ENCODE data around the gene CUL3. TPM values are rescaled to one million over a fixed set of nuclear protein-coding genes. Genes with fewer than 3 reads are reported as not detected.
"Not testable (repeated sequence)": the region's sequence is repeated elsewhere in the genome, so short reads cannot be mapped to it uniquely, and the experiment has no call there.

CUL3 gene
- total RNA-seq, 1 experiment from 2014 or later, result 95.7 TPM

DNA sequence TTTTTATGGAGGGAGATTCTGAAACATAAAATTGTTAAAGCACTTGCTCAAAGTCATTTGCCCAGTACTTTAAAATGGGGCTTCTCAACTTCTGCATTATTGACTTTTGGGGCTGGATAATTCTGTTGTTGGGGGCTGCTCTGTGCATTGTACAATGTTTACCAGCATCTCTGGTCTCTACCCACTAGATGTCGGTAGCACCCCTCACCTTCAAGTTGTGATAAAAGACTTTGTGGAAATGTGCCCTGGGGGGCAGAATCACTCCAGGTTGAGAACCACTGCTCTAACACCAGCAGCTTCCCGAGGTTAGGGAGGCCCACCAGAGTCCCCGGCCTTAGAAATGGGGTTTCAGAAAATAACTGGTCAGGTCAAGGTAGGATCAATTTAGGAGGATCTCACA is 26.8 kb upstream of the CUL3 start:
- Histone ChIP-seq H3K36me3 (ENCODE audit: control insufficient read depth in 1 of 2, insufficient read depth in 2 of 2, low read length in 2 of 2) (no peaks in the 10 kb centered on the region), H3K9me2 (ENCODE audit: insufficient read depth) (no peaks in the 10 kb centered on the region), H3K27ac (ENCODE audit: low read depth, low read length) (no peak overlapping the region), H4K20me1 (ENCODE audit: insufficient read depth) (no peaks in the 10 kb centered on the region), H3K4me2 (ENCODE audit: low read length) (no peak overlapping the region), H3K9me3 (ENCODE audit: control insufficient read depth in 1 of 2, insufficient read depth in 1 of 2, low read depth in 1 of 2, low read length in 2 of 2) (no peaks in the 10 kb centered on the region), H3K79me2 (ENCODE audit: insufficient read depth, low read length) (no peaks in the 10 kb centered on the region), H2AFZ (ENCODE audit: low read depth, low read length, poor library complexity, severe bottlenecking) (peak overlapping the region; percentile 52), H3K4me1 (ENCODE audit: control insufficient read depth in 1 of 2, insufficient read depth in 2 of 2, low read length in 2 of 2) (no peaks in the 10 kb centered on the region), H3K4me3 (replicated peaks in 1 of 2; ENCODE audit: low read depth in 1 of 2, low read length in 2 of 2) (no peak overlapping the region), H3K27me3 (ENCODE audit: insufficient read depth, low read length) (no peaks in the 10 kb centered on the region), H3K9ac (ENCODE audit: low read length) (no peak overlapping the region)
- ChIA-PET CTCF (no interaction called here), POLR2A (no interaction called here), RAD21 (ENCODE audit: low non-redundant PET in 1 of 2, low total read pairs in 2 of 2, uncharacterized antibody in 2 of 2, unreplicated experiment in 2 of 2) (no interaction called here)
- no TSS peak for BruUV-seq (replicated peaks)
- TF ChIP-seq CTCF (IDR thresholded peaks at IDR 0.05 in 2 of 3, conservative IDR thresholded peaks at IDR 0.05 in 1 of 3; ENCODE audit: borderline replicate concordance in 1 of 3, insufficient read depth in 1 of 3, low read depth in 2 of 3, low read length in 2 of 3) (peak; percentile 44 to 76 (median 46)), CEBPB (IDR thresholded peaks at IDR 0.05; ENCODE audit: low read depth) (no peak), JUND (IDR thresholded peaks at IDR 0.05) (no peak), RAD21 (IDR thresholded peaks at IDR 0.05; ENCODE audit: low read depth) (peak; percentile 62)
- peak; percentile 85 for ATAC-seq
- DNase-seq (ENCODE audit: low read depth, low spot score), result no peak
- intact Hi-C loops (cut with micrococcal nuclease), result loop anchor here (1.0 kb wide), 1 partner anchor 166 kb away; no protein-coding TSS in a partner anchor

GRCh38 chr2:224608104-224608503 is 22.9 kb upstream of the CUL3 start:
- ChIA-PET CTCF (no interaction called here), POLR2A (no interaction called here), RAD21 (ENCODE audit: low non-redundant PET in 1 of 2, low total read pairs in 2 of 2, uncharacterized antibody in 2 of 2, unreplicated experiment in 2 of 2) (no interaction called here)
- DNase-seq (ENCODE audit: low read depth, low spot score), result no peak
- no peaks in the 10 kb centered on the region for H3K9me3 ChIP-seq (ENCODE audit: control insufficient read depth in 1 of 2, insufficient read depth in 1 of 2, low read depth in 1 of 2, low read length in 2 of 2)
- no peaks in the 10 kb centered on the region for H3K9me2 ChIP-seq (ENCODE audit: insufficient read depth)
- no peak overlapping the region for H3K4me2 ChIP-seq (ENCODE audit: low read length)
- H3K4me3 ChIP-seq (replicated peaks in 1 of 2; ENCODE audit: low read depth in 1 of 2, low read length in 2 of 2), result no peak overlapping the region
- H4K20me1 ChIP-seq (ENCODE audit: insufficient read depth), result no peaks in the 10 kb centered on the region
- ATAC-seq, result no peak
- H3K27ac ChIP-seq (ENCODE audit: low read depth, low read length), result no peak overlapping the region
- H3K27me3 ChIP-seq (ENCODE audit: insufficient read depth, low read length), result no peaks in the 10 kb centered on the region
- H3K9ac ChIP-seq (ENCODE audit: low read length), result no peak overlapping the region
- no peaks in the 10 kb centered on the region for H3K4me1 ChIP-seq (ENCODE audit: control insufficient read depth in 1 of 2, insufficient read depth in 2 of 2, low read length in 2 of 2)
- no peak for TF ChIP-seq EZH2 (IDR thresholded peaks at IDR 0.05)
- TF ChIP-seq JUND (IDR thresholded peaks at IDR 0.05), result no peak
- TF ChIP-seq EGR1 (IDR thresholded peaks at IDR 0.05; ENCODE audit: low read depth), result no peak
- no peak for TF ChIP-seq SP1 (IDR thresholded peaks at IDR 0.05; ENCODE audit: low read depth)
- H3K79me2 ChIP-seq (ENCODE audit: insufficient read depth, low read length), result no peaks in the 10 kb centered on the region
- BruUV-seq (replicated peaks), result no TSS peak
- no peak overlapping the region for H2AFZ ChIP-seq (ENCODE audit: low read depth, low read length, poor library complexity, severe bottlenecking)
- intact Hi-C loops (cut with micrococcal nuclease), result no loop called here
- H3K36me3 ChIP-seq (ENCODE audit: control insufficient read depth in 1 of 2, insufficient read depth in 2 of 2, low read length in 2 of 2), result no peaks in the 10 kb centered on the region

GRCh38 chr2:224603746-224604500 is 18.8 kb upstream of the CUL3 start:
- H3K9me2 ChIP-seq (ENCODE audit: insufficient read depth); H3K27me3 ChIP-seq (ENCODE audit: insufficient read depth, low read length); BruUV-seq (replicated peaks); H3K79me2 ChIP-seq (ENCODE audit: insufficient read depth, low read length); H3K4me2 ChIP-seq (ENCODE audit: low read length); H3K9ac ChIP-seq (ENCODE audit: low read length); DNase-seq (ENCODE audit: low read depth, low spot score); CTCF ChIA-PET; H3K36me3 ChIP-seq (ENCODE audit: control insufficient read depth in 1 of 2, insufficient read depth in 2 of 2, low read length in 2 of 2); H3K9me3 ChIP-seq (ENCODE audit: control insufficient read depth in 1 of 2, insufficient read depth in 1 of 2, low read depth in 1 of 2, low read length in 2 of 2); H3K27ac ChIP-seq (ENCODE audit: low read depth, low read length); intact Hi-C loops (cut with micrococcal nuclease); ATAC-seq; RAD21 ChIA-PET (ENCODE audit: low non-redundant PET in 1 of 2, low total read pairs in 2 of 2, uncharacterized antibody in 2 of 2, unreplicated experiment in 2 of 2); H3K4me1 ChIP-seq (ENCODE audit: control insufficient read depth in 1 of 2, insufficient read depth in 2 of 2, low read length in 2 of 2); H2AFZ ChIP-seq (ENCODE audit: low read depth, low read length, poor library complexity, severe bottlenecking); H3K4me3 ChIP-seq (replicated peaks in 1 of 2; ENCODE audit: low read depth in 1 of 2, low read length in 2 of 2); POLR2A ChIA-PET; H4K20me1 ChIP-seq (ENCODE audit: insufficient read depth): not testable (repeated sequence)
